ENCODE measurements around the gene RASAL1.

RASAL1 gene

GRCh38 chr12:113146999-113147398, 11.4 kb upstream of the RASAL1 start:
- TF ChIP-seq RAD21 (IDR thresholded peaks at IDR 0.05; ENCODE audit: low read depth) (no peak), USF1 (IDR thresholded peaks at IDR 0.05) (no peak), FOXM1 (IDR thresholded peaks at IDR 0.05; ENCODE audit: borderline replicate concordance, low read depth) (no peak), TEAD4 (IDR thresholded peaks at IDR 0.05) (no peak), TAF1 (IDR thresholded peaks at IDR 0.05; ENCODE audit: low read depth) (no peak), TCF12 (IDR thresholded peaks at IDR 0.05; ENCODE audit: low read depth) (no peak), EP300 (IDR thresholded peaks at IDR 0.05; ENCODE audit: borderline replicate concordance) (no peak), CREB1 (IDR thresholded peaks at IDR 0.05; ENCODE audit: low read depth) (no peak)

- TF ChIP-seq MAX (IDR thresholded peaks at IDR 0.05) = peak; percentile 50; the same call in 1 of the 2 replicates
- no peak for TF ChIP-seq USF1 (IDR thresholded peaks at IDR 0.05)
- no peak for TF ChIP-seq ZBTB7A (IDR thresholded peaks at IDR 0.05; ENCODE audit: low read depth)
- TF ChIP-seq CEBPB (IDR thresholded peaks at IDR 0.05) = peak; percentile 90
Observed at GRCh38 chr12:113145720-113146551, 10.4 kb upstream of the RASAL1 start.

- TF ChIP-seq TCF12 (IDR thresholded peaks at IDR 0.05; ENCODE audit: low read depth) (no peak), CREB1 (IDR thresholded peaks at IDR 0.05; ENCODE audit: low read depth) (no peak), NFIC (IDR thresholded peaks at IDR 0.05) (no peak), FOXM1 (IDR thresholded peaks at IDR 0.05; ENCODE audit: borderline replicate concordance, low read depth) (no peak), RAD21 (IDR thresholded peaks at IDR 0.05; ENCODE audit: low read depth) (no peak), ZBTB7A (IDR thresholded peaks at IDR 0.05; ENCODE audit: low read depth) (no peak), CEBPB (IDR thresholded peaks at IDR 0.05) (no peak), REST (IDR thresholded peaks at IDR 0.05; ENCODE audit: low read depth) (no peak), EP300 (IDR thresholded peaks at IDR 0.05; ENCODE audit: borderline replicate concordance) (no peak), TEAD4 (IDR thresholded peaks at IDR 0.05) (no peak), EGR1 (IDR thresholded peaks at IDR 0.05) (no peak), TAF1 (IDR thresholded peaks at IDR 0.05; ENCODE audit: low read depth) (no peak), YY1 (IDR thresholded peaks at IDR 0.05; ENCODE audit: low read depth) (no peak), MAX (IDR thresholded peaks at IDR 0.05) (no peak), USF1 (IDR thresholded peaks at IDR 0.05) (no peak)
Observed at GRCh38 chr12:113144806-113145205, 9.2 kb upstream of the RASAL1 start.

- no peak for TF ChIP-seq RAD21 (IDR thresholded peaks at IDR 0.05; ENCODE audit: low read depth)
- TF ChIP-seq EGR1 (IDR thresholded peaks at IDR 0.05) = no peak
- TF ChIP-seq TAF1 (IDR thresholded peaks at IDR 0.05; ENCODE audit: low read depth) = no peak
- TF ChIP-seq TCF12 (IDR thresholded peaks at IDR 0.05; ENCODE audit: low read depth) = no peak
- no peak for TF ChIP-seq CEBPB (IDR thresholded peaks at IDR 0.05)
- no peak for TF ChIP-seq EP300 (IDR thresholded peaks at IDR 0.05; ENCODE audit: borderline replicate concordance)
- TF ChIP-seq CREB1 (IDR thresholded peaks at IDR 0.05; ENCODE audit: low read depth) = no peak
- TF ChIP-seq TEAD4 (IDR thresholded peaks at IDR 0.05) = no peak
- no peak for TF ChIP-seq YY1 (IDR thresholded peaks at IDR 0.05; ENCODE audit: low read depth)
- no peak for TF ChIP-seq MAX (IDR thresholded peaks at IDR 0.05)
Observed at GRCh38 chr12:113143959-113144358, 8.4 kb upstream of the RASAL1 start.

GRCh38 chr12:113142886-113143332, 7.3 kb upstream of the RASAL1 start:
- TF ChIP-seq RAD21 (IDR thresholded peaks at IDR 0.05; ENCODE audit: low read depth) (no peak), REST (IDR thresholded peaks at IDR 0.05; ENCODE audit: low read depth) (no peak), ZBTB7A (IDR thresholded peaks at IDR 0.05; ENCODE audit: low read depth) (no peak), TCF12 (IDR thresholded peaks at IDR 0.05; ENCODE audit: low read depth) (no peak), TAF1 (IDR thresholded peaks at IDR 0.05; ENCODE audit: low read depth) (no peak), CEBPB (IDR thresholded peaks at IDR 0.05) (no peak), CREB1 (IDR thresholded peaks at IDR 0.05; ENCODE audit: low read depth) (no peak), TEAD4 (IDR thresholded peaks at IDR 0.05) (no peak), MAX (IDR thresholded peaks at IDR 0.05) (no peak), FOXM1 (IDR thresholded peaks at IDR 0.05; ENCODE audit: borderline replicate concordance, low read depth) (no peak), EGR1 (IDR thresholded peaks at IDR 0.05) (no peak), NFIC (IDR thresholded peaks at IDR 0.05) (no peak), YY1 (IDR thresholded peaks at IDR 0.05; ENCODE audit: low read depth) (no peak), EP300 (IDR thresholded peaks at IDR 0.05; ENCODE audit: borderline replicate concordance) (no peak), USF1 (IDR thresholded peaks at IDR 0.05) (no peak)

Measured in Ishikawa (cell line).